Activated B cell treated with CpG ODN at 0.5 μM for 24 hours (primary cell): Measurements from ENCODE around the gene CNBP. TPM values are rescaled to one million over a fixed set of nuclear protein-coding genes. Genes with fewer than 3 reads are reported as not detected.
"Not testable (repeated sequence)": the region's sequence is repeated elsewhere in the genome, so short reads cannot be mapped to it uniquely, and the experiment has no call there.

Source experiments
- ATAC-seq: fragments of 200-7000 bp; cut with Tn5 transposase; one replicate; pipeline ENCODE4 v1.10.0; 2021; ENCODE audit warnings: low read depth, mild to moderate bottlenecking, moderate library complexity
- CTCF ChIA-PET: fragments of 350-600 bp; sonication (Branson Sonifier 250); formaldehyde crosslinking; loops from one replicate; lab custom pipeline; 2021; ENCODE audit warnings: antibody characterized with exemption; lab: Charles Lee
- POLR2A ChIA-PET: fragments of 350-600 bp; sonication (Branson Sonifier 250); formaldehyde crosslinking; loops from one replicate; lab custom pipeline; 2021; ENCODE audit warnings: antibody characterized with exemption; lab: Charles Lee
- DNase-seq: peaks from one replicate; pipeline ENCODE4 v3.0.0; 2022
- H3K27ac Mint-ChIP-seq: one replicate; pipeline ENCODE4 v1.8.0; 2020; ENCODE audit warnings: mixed read lengths
- H3K27me3 Mint-ChIP-seq: one replicate; pipeline ENCODE4 v1.8.0; 2021; ENCODE audit warnings: mixed read lengths
- H3K36me3 Mint-ChIP-seq: one replicate; pipeline ENCODE4 v1.8.0; 2021; ENCODE audit warnings: low read depth, mixed read lengths
- H3K4me1 Mint-ChIP-seq: one replicate; pipeline ENCODE4 v1.8.0; 2021; ENCODE audit warnings: mixed read lengths
- H3K4me3 Mint-ChIP-seq: one replicate; pipeline ENCODE4 v1.8.0; 2020; ENCODE audit warnings: mild to moderate bottlenecking, mixed read lengths
- H3K9me3 Mint-ChIP-seq: one replicate; pipeline ENCODE4 v1.8.0; 2020; ENCODE audit warnings: mixed read lengths
- intact Hi-C: fragments of 100-400 bp; cut with micrococcal nuclease; formaldehyde crosslinking; loops from one replicate; pipeline ENCODE4 v1.15.1; 2024
- total RNA-seq: library from RNA; stranded (reverse); gene quantifications from 2 replicates; pipeline ENCODE4 v1.2.3, GENCODE V29; 2022
- TF ChIP-seq, protein P1 (sequence below): fragments of 200-600 bp; IDR thresholded peaks from one replicate; pipeline ENCODE4 v1.8.0; 2022; ENCODE audit warnings: antibody characterized with exemption, mild to moderate bottlenecking

CNBP gene
- total RNA-seq, 1 donor from 2014 or later, result 281 TPM

- POLR2A ChIA-PET, result interaction anchor here (0.7 kb wide), 1 partner anchor 51 kb away, joined by 5 read pairs; no protein-coding TSS in a partner anchor
- ATAC-seq (no peak), DNase-seq (no peak)
- intact Hi-C loops, result no loop called here
- Mint-ChIP-seq H3K9me3 (no peaks in the 10 kb centered on the region), H3K4me1 (peaks cover 36% of the 10 kb centered on the region), H3K27ac (no peak overlapping the region), H3K27me3 (no peaks in the 10 kb centered on the region), H3K4me3 (no peak overlapping the region), H3K36me3 (no peaks in the 10 kb centered on the region)
- TF ChIP-seq, protein P1, sequence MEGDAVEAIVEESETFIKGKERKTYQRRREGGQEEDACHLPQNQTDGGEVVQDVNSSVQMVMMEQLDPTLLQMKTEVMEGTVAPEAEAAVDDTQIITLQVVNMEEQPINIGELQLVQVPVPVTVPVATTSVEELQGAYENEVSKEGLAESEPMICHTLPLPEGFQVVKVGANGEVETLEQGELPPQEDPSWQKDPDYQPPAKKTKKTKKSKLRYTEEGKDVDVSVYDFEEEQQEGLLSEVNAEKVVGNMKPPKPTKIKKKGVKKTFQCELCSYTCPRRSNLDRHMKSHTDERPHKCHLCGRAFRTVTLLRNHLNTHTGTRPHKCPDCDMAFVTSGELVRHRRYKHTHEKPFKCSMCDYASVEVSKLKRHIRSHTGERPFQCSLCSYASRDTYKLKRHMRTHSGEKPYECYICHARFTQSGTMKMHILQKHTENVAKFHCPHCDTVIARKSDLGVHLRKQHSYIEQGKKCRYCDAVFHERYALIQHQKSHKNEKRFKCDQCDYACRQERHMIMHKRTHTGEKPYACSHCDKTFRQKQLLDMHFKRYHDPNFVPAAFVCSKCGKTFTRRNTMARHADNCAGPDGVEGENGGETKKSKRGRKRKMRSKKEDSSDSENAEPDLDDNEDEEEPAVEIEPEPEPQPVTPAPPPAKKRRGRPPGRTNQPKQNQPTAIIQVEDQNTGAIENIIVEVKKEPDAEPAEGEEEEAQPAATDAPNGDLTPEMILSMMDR, result no peak
- CTCF ChIA-PET, result interaction anchor here (1.1 kb wide), 1 partner anchor 173 kb away, joined by 3 read pairs; no protein-coding TSS in a partner anchor
Observed at GRCh38 chr3:129226374-129226773, 42.7 kb upstream of the CNBP start.

DNA sequence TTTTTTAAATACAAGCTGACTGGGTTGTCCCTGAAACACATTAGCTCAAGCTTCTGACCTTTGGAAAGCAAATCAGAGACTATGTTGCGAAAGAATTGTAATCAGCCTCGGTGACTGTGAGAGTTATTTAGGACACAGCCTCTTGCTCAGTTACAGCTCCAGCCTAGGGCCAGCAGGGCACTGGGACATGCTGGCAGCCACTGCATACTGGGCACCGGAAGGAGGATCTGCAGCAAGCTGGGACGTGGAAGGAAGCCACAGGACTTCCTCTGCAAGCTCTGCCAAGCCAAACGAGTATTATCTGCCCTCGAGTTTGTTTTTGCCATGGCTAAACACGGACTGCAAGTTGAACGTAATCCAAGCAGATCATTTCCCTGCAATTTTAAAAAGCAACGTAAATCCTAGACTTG, 41.3 kb upstream of the CNBP start:
- no peak overlapping the region for H3K4me3 Mint-ChIP-seq
- ChIA-PET POLR2A (interaction anchor here (0.5 to 3.1 kb wide), 5 partner anchors 9 to 315 kb away, joined by 3 to 19 read pairs (median 3); no protein-coding TSS in a partner anchor), CTCF (interaction anchor here (1.2 kb wide), 1 partner anchor 21 kb away, joined by 6 read pairs; no protein-coding TSS in a partner anchor)
- TF ChIP-seq, protein P1, result no peak
- ATAC-seq (no peak), DNase-seq (no peak)
- no peak overlapping the region for H3K27ac Mint-ChIP-seq
- H3K36me3 Mint-ChIP-seq, result no peaks in the 10 kb centered on the region
- H3K27me3 Mint-ChIP-seq, result no peaks in the 10 kb centered on the region
- intact Hi-C loops, result no loop called here
- no peaks in the 10 kb centered on the region for H3K9me3 Mint-ChIP-seq
- H3K4me1 Mint-ChIP-seq, result peaks cover 29% of the 10 kb centered on the region

DNA sequence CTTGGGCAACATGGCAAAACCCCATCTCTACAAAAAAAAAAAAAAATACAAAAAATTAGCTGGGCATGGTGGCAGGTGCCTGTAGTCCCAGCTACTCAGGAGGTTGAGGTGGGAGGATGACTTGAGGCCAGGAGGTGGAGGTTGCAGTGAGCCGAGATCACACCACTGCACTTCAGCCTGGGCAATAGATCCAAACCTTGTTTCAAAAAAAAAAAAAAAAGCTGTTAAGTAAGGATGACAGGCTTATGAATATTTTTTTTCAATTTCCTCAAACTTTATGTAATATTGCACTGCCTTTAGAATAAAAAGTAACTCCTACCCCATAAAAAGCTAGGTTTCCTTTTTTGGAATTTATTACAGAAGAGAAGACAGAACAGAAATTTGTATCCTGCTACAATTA, 40.7 kb upstream of the CNBP start:
- H3K36me3 Mint-ChIP-seq, H3K9me3 Mint-ChIP-seq, H3K27me3 Mint-ChIP-seq, H3K27ac Mint-ChIP-seq, DNase-seq, intact Hi-C loops, ATAC-seq, H3K4me3 Mint-ChIP-seq: not testable (repeated sequence)
- ChIA-PET CTCF (interaction anchor here (1.0 to 1.2 kb wide), 2 partner anchors 19 to 21 kb away, joined by 3 to 6 read pairs; no protein-coding TSS in a partner anchor), POLR2A (interaction anchor here (0.5 to 3.1 kb wide), 5 partner anchors 10 to 314 kb away, joined by 3 to 19 read pairs (median 4); no protein-coding TSS in a partner anchor)
- peaks cover 25% of the 10 kb centered on the region for H3K4me1 Mint-ChIP-seq

DNA sequence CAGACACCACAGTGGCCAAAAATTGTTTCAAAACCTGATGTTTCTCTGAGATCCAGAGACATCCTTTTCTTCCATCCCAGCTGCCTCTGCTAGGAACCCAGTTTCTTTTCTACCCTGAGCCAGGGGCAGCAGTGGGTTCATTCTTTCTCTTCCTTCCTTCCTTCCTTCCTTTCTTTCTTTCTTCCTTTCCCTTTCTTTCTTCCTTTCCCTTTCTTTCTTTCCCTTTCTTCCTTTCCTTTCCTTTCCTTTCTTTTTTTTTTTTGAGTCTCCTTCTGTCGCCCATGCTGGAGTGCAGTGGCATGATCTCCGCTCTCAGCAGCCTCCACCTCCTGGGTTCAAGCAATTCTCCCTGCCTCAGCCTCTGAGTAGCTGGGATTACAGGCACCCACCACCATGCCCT, 35.0 kb upstream of the CNBP start:
- TF ChIP-seq, protein P1, result no peak
- POLR2A ChIA-PET, result interaction anchor here (0.7 kb wide), 2 partner anchors 18 to 57 kb away, joined by 4 to 9 read pairs; no protein-coding TSS in a partner anchor
- no peaks in the 10 kb centered on the region for H3K27me3 Mint-ChIP-seq
- ATAC-seq (no peak), DNase-seq (no peak)
- intact Hi-C loops, result no loop called here
- H3K36me3 Mint-ChIP-seq, result no peaks in the 10 kb centered on the region
- no peak overlapping the region for H3K27ac Mint-ChIP-seq
- H3K4me3 Mint-ChIP-seq, result no peak overlapping the region
- H3K4me1 Mint-ChIP-seq, result no peaks in the 10 kb centered on the region
- CTCF ChIA-PET, result no interaction called here
- no peaks in the 10 kb centered on the region for H3K9me3 Mint-ChIP-seq

- ATAC-seq (no peak), DNase-seq (no peak)
- ChIA-PET POLR2A (no interaction called here), CTCF (no interaction called here)
- no peaks in the 10 kb centered on the region for H3K9me3 Mint-ChIP-seq
- no peaks in the 10 kb centered on the region for H3K36me3 Mint-ChIP-seq
- no peak overlapping the region for H3K27ac Mint-ChIP-seq
- no peak overlapping the region for H3K4me3 Mint-ChIP-seq
- TF ChIP-seq, protein P1, result no peak
- H3K27me3 Mint-ChIP-seq, result peaks cover 3% of the 10 kb centered on the region
- intact Hi-C loops, result no loop called here
- H3K4me1 Mint-ChIP-seq, result no peaks in the 10 kb centered on the region
Observed at GRCh38 chr3:129213238-129213637, 29.5 kb upstream of the CNBP start.
